NOMO-1 treated with DMSO at 0.1 percent for 48 hours (cell line): ENCODE results near the gene WASF2.
"Not testable (repeated sequence)": the region's sequence is repeated elsewhere in the genome, so short reads cannot be mapped to it uniquely, and the experiment has no call there.

ENCODE experiments used
- DNase-seq: peaks from one replicate; lab custom pipeline; 2025; ENCODE audit not compliant: unreplicated experiment; lab: John Stamatoyannopoulos, UW

Gene WASF2

DNA sequence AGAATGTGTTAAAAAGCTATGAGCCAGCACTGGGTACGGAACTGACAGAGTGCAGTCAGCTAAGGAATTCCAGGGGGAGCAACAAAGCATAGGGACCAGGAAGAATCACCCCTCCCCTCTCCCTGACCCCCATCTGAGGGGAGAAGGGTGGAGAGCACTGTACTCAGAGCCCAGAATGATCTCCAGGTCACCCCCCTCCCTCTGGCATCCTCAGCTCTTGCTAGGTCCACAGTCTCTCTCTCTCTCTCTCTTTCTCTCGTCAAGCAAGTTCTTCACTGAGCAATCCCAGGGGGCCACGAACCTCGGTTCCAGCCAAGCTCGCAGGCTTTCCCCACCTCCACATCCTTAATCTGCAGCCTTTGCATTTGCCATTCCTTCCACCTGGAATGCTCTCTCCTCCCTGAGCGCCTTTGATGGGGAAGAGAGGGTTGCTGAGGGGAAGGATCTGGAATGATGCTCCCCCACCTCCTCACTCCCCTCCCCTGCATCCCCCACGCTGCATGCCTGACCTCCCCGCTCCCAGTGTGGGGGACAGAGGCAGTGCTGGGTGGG, 6.7 kb upstream of the WASF2 start:
- DNase-seq, result no peak

DNA sequence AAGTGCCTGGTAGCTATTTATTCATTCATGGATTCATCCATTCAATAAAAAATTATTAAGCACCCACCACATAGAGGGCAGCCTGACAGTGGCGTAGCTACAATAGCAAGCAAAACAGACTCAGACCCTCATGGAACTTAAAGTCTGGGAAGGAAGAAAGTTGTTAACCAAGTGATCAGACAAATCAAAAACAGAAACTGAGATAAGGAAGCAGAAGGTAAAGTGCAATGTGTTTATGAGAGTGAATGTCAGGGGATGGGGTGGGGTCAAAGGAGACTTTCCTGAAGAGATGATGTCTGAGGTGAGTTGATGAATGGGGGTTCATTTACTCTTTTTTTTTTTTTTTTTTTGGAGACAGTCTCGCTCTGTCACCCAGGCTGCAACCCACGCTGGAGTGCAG, 2.8 kb upstream of the WASF2 start:
- DNase-seq, result no peak

DNA sequence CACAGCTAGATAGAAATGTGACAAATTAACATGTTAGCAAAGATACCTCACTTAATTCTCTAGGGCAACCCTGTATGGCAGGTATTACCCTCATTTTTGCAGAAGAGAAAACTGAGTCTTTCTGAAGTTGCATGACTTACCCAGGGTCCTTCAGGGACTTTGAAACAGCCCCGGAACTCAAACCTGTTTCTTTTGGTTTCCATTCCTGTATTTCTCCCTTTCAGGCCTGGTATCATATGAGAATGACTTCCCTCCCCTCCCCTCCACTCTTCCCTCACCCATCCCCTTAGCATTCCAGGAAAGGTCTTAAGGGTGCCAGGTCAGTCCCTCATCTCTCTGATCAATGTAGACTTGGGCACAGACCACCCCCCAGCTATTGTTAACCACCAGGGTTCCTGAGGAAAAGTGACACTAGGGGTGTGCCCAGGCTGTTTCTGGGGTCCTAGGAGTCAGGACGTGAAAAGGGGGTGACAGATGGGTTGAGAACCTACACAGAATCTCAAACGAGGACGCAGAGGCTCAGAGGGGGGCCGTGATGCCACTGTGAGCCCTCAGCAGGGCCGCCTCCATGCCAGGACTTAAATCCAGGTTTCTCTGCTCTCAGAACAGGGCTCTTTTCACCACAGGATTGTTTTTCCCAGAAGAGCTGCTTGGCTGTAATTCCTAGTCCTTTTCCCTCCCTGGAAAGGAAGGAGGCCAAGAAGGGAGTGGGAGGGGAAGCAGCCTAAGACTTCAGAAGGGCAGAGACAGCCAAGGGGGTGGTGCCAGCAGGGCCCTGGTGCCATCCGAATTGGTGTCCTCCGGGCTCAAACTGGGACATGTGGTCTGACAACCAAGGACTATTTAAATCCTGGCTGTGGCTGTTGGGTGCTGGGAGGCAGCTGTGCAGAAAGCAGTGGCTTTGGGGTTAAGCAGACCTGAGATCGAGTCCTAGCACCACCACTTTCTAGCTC, 2.1 kb upstream of the WASF2 start:
- no peak for DNase-seq

DNA sequence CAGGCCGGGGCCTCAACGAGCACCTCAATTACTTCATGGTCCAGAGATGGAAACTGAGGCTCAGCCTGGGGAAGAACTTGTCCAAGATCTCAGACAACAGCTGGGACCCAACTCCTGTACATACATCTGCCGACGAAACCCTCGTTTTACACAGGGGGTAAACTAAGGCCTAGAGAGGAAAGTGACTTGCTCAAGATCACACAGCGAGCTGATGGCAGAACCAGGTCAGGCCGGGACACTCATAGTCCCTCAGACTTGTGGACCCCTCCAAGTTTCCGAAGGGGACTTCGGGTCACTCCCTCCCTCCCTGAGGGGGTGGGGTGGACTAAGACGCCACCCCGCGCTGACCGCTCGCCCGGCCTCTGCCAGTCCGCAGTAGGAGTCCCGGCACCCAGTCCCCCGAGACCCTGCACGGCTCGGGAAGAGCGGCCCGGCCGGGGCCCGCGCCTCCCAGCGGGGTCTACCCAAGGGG, 430 bp downstream of the WASF2 start:
- no peak for DNase-seq

DNA sequence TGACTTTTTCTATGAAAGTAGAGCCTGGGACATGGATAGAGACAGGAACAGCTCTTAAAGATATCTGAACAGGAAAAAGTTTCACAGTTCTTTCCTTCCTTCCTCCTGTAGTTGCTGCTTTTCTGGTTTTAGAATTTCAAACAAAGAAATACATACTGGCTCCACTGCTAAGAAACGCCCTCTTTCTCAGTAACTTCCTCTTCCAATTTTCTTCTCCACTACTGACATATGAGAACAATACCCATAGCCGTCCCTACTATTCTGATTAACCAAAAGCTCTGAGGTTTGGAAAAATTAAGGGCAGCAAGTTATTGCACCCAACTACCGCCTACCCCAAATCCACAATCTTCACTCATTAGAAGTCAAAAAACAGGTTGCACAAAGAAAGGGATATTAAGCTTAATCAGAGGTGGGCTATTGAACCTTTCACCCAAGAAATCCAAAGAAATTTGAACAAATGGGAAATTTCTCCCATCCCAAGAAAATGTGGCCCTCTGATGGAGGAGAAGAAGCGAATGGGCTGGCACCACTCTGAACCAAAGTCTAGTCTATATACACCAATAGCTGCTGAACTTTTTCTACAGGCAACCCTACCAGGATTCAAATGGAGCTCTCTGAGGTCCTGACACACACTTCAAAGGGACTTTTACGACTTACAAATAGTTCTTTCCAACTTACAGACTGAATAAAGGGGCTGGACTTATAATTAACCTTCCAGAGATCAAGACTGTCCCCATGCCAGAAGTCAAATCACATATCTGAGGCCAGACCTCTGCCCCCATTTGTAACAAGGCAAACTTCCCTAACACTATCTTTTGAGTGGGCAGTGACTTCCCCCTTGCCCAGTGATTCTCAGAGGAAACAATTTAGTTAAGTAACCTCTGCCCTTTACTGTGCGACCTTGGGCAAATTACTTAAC, 1.7 kb downstream of the WASF2 start:
- peak; percentile 88 for DNase-seq

DNA sequence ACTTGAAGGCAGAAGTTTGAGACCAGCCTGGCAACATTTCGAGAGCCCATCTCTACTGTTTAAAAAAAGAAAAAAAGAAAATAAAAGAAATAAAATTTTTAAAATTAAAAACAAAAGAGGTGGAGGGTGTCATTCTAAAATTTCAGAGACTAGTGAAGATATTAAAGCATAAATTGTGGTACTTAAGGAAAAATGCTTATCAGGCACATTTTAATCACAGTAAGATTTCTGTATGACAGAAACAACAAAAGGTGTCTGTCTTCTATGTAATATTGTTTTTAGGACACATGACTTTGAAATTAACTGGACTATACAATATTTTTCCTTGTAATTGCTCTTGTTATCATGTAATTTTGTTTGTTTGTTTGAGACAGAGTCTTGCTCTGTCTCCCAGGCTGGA, 4.6 kb downstream of the WASF2 start:
- no peak for DNase-seq

DNA sequence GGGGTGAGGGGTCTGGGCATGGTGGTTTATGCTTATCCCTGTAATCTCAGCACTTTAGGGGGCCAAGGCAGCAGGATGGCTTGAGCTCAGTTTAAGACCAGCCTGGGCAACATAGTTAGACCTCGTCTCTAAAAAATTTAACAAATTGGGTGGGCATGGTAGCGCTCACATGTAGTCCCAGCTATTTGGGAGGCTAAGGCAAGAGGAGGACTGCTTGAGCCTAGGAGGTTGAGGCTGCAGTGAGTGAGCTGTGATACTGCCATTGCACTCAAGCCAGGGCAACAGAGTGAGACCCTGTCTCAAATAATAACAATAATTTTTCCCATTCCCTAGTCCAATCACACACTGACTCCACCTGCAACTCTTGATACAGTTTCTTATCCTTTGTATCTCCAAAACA, 6.3 kb downstream of the WASF2 start:
- no peak for DNase-seq

DNA sequence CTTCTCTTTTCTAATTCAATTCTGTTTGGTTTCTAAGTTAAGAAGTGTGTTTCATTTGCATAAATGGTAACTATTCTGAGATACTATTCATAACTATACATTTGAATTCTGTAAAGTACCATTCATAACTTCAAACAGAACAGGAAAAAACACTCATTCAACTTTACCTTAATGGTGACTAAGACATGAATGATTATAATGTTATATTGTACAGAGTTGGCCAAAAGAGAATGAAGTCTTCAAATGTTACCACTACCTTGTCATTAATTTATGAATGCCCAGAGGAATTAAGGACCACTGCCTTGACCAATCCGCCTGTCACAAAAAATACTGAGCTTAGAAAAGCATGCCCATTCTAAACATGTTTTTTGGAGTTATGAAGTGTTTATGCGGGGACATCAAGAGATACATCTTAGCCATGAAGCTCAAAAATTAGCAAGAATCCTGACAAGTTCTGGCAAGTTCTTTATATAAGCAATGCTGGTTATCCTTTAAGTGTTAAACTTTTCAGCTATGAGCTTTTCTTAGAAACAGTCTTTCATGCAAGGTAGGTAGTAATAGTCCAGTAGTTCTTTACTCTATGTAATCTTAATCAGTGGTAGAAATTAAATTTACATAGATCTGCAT, 7.9 kb downstream of the WASF2 start:
- no peak for DNase-seq

DNA sequence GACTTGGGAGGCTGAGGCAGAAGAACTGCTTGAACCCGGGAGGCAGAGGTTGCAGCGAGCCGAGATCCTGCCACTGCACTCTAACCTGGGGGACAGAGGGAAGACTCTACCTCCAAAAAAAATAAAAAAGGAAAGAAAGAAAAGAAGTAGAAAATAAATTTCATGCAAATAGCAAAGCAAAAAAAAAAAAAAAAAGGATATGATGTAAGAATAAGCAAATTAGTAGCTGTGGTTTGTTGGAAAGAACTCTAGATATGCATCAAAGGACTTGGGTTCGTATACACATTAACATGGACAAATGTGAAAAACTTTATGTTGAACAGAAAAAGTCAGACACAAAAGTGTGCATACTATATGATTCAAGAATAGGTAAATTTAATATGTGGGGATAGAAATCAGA, 11.9 kb downstream of the WASF2 start:
- DNase-seq, result no peak

DNA sequence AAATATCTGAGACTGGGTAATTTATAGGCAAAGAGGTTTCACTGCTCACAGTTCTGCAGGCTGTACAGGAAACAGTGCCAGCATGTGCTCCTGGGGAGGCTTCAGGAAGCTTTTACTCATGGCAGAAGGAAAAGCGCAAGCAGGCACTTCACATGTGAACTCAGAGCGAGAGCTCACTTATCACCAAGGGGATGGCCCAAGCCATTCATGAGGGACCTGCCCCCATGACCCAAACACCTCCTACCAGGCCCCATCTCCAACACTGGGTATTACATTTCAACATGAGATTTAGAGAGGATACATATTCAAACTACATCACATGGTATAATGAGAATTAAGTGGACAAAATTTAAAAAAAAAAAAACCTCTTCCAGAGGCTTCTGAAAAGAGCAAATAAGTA, 13.7 kb downstream of the WASF2 start:
- no peak for DNase-seq

DNA sequence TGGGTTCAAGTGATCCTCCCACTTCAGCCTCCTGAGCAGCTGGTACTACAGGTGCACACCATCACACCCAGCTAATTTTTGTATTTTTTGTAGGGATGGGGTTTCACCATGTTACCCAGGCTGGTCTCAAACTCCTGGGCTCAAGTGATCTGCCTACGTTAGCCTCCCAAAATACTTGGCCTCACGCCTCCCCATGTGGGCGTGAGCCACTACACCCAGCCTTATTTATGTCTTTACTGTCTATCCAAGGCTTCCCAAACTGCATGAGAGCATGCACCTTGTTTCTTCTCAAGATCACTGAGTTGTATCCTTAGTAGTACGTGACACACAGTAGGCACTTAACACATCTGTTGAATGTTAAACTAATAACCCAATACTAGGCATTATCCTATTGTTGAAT, 14.2 kb downstream of the WASF2 start:
- no peak for DNase-seq

DNA sequence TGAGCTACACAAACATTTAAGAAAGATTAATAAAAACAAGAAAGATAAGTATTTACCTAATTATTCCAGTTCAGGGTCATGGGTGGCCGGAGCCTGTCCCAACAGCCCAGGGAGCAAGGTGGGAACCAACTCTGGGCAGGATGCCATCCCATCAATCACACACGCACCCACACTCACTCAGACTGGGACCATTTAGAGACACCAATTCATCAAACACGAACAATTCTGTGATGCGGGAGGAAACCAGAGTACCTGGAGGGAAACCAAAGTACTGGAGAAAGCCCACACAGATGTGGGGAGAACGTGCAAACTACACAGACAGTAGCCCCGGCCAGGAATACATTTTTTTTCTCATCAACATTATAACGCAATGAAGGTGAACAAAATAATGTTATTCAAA, 16.2 kb downstream of the WASF2 start:
- DNase-seq, result no peak

DNA sequence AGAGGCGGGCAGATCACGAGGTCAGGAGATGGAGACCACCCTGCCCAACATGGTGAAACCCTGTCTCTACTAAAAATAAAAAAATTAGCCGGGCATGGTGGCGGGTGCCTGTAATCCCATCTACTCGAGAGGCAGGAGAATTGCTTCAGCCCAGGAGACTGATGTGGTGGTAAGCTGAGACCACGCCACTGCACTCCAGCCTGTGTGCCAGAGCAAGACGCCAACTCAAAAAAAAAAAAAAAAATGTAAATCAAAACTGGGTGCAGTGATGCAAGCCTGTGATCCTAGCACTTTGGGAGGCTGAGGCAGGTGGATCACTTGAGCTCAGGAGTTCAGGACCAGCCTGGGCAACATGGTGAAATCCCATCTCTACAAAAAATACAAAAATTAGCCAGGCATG, 17.9 kb downstream of the WASF2 start:
- DNase-seq, result not testable (repeated sequence)

DNA sequence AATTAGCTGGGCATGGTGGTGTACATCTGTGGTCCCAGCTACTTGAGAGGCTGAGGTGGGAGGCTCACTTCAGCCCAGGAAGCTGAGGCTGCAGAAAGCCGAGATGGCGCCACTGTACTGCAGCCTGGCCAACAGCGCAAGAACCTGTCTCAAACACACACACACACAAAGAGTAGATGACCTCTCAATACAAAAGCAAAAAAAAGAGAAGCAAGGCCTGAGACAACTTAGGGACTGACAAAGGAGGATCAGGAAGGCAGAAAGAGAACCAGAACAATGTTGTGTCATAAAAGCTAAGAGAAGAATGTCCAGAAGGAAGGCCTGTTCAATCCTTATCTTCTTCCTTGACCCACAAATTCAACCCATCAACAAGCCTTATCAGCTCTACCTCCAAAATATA, 18.5 kb downstream of the WASF2 start:
- DNase-seq, result no peak

DNA sequence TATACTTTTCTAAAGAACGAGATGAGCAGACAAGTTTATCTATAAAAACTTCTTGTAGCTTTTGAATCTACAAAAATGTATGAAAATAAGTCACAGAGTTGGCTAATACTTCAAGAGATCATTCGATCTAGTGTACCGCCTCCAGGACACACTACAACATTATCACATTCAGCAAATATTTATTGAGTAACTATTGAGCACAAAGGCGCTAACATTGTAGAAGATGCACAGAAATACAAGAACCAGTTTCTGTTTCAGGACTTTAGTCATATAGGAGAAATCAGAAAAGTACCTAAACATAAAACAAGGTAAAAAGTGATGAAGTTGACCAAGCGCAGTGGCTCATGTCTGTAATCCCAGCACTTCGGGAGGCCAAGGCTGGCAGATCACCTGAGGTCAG, 20.6 kb downstream of the WASF2 start:
- DNase-seq, result no peak

DNA sequence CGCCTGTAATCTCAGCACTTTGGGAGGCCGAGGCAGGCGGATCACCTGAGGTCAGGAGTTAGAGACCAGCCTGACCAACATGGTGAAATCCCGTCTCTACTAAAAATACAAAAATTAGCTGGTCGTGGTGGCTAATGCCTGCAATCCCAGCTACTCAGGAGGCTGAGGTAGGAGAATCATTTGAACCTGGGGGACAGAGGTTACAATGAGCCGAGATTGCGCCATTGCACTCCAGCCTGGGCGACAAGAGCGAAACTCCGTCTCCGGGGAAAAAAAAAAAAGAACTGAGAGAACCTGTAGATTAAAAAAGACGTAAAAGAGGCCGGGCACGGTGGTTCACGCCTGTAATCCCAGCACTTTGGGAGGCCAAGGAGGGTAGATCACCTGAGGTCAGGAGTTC, 21.6 kb downstream of the WASF2 start:
- DNase-seq, result not testable (repeated sequence)

DNA sequence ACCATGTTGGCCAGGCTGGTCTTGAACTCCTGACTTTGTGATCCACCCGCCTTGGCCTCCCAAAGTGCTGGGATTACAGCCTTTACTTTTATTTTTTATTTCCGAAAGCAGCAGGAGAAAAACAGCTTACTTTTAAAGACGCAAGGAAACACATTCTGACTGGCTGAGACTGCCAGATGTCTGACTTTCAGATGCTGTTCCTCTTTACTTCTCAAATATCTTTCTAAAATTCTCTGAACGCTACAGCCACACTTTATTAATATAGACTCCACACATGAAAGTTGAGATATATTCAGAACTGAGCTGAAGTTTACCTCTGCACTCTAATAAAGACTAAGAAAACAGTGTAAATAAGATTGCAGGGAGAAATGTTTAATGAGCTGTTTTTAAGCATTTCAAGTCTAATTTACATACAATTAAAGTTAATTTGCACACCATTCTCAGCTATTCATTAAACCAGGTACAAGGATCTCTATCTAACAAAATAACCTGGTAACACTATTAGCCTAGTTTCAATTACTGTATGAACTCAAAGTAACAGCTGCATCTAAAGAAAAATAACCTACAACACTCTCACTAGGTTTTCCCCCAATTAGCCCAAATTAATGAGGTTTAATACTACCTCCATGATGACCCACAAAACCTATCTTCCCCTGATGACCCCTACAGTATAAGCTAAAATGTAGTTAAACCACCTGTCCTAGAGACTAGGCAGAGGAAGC, 24.9 kb downstream of the WASF2 start:
- no peak for DNase-seq

DNA sequence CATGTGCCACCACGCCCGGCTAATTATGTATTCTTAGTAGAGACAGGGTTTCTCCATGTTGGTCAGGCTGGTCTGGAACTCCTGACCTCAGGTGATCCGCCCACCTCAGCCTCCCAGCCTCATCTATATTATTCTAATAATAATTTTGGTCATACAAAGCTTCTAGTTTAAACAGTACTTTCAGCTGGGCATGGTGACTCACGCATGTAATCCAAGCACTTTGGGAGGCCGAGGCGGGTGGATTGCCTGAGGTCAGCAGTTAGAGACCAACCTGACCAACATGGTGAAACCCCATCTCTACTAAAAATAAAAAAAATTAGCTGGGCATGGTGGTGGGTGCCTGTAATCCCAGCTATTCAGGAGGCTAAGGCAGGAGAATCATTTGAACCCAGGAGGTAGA, 26.1 kb downstream of the WASF2 start:
- not testable (repeated sequence) for DNase-seq

DNA sequence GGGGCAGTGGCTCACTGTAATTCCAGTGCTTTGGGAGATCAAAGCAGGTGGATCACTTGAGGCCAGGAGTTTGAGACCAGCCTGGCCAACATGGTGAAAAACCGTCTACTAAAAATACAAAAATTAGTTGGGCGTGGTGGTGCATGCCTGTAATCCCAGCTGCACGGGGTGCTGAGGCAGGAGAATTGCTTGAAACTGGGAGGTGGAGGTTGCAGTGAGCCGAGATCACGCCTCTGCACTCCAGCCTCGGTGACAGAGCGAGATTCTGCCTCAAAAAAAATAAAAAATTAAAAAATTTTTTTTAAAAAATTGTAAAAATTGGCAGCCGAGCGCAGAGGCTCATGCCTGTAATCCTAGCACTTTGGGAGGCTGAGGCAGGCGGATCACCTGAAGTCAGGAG, 31.4 kb downstream of the WASF2 start:
- not testable (repeated sequence) for DNase-seq

DNA sequence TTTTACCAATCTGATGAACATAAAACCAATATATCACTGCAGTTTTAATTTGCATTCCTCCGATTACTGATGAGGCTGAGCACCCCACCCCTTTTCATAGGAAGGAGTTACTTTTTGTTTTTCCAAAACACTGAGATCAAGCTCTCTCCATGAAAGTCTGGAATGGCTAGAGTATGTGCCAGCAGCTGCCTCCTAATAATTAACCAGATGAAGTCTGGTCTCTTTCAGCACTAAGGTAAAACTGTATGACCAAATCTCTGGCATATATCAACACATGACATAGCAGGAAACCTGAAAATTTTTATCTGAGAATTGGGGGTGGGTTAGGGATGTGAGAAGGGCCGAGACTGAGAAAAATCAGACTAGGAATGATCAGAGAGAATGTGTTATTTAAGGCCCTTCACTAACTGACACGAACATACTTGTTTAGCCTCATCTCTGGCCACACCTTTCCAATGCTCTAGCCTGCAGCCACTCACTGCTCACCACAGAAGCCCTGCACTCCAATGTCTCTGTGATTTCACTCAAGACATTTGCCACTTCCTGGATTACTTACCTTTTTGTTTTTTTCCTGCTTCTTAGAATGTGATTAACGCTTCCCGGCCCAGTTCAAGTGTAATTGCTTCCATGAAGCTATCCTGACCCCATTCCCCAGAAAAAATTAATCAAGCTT, 34.7 kb downstream of the WASF2 start:
- no peak for DNase-seq
